Activated CD4-positive, alpha-beta memory T cell treated with anti-CD3 and anti-CD28 coated beads, Interleukin-2, amount 10 ng/mL, durations not matched to agents 7 days and 5 days (primary cell): ENCODE data around the gene ZMIZ1. TPM values are rescaled to one million over a fixed set of nuclear protein-coding genes. Genes with fewer than 3 reads are reported as not detected.
A peak's percentile ranks its signal among the peaks of the same experiment; 100 is the strongest.

Experiments used
- CTCF ChIA-PET: fragments of 350-600 bp; sonication (Branson Sonifier 250); formaldehyde crosslinking; loops from one replicate; lab custom pipeline; 2021; ENCODE audit warnings: antibody characterized with exemption, inconsistent platforms; lab: Charles Lee
- POLR2A ChIA-PET: fragments of 350-600 bp; sonication (Branson Sonifier 250); formaldehyde crosslinking; loops from one replicate; lab custom pipeline; 2021; ENCODE audit warnings: antibody characterized with exemption; lab: Charles Lee
- DNase-seq: peaks from one replicate; pipeline ENCODE4 v3.0.0-alpha.2; 2020
- H3K27ac Mint-ChIP-seq: one replicate; pipeline ENCODE4 v1.8.0; 2021; ENCODE audit warnings: mild to moderate bottlenecking, mixed read lengths
- H3K27me3 Mint-ChIP-seq: one replicate; pipeline ENCODE4 v1.8.0; 2021; ENCODE audit warnings: mixed read lengths
- H3K36me3 Mint-ChIP-seq: one replicate; pipeline ENCODE4 v1.8.0; 2021; ENCODE audit warnings: low read depth, mixed read lengths
- H3K4me1 Mint-ChIP-seq: one replicate; pipeline ENCODE4 v1.8.0; 2021; ENCODE audit warnings: mixed read lengths
- H3K4me3 Mint-ChIP-seq: one replicate; pipeline ENCODE4 v1.8.0; 2021; ENCODE audit warnings: mild to moderate bottlenecking, mixed read lengths
- H3K9me3 Mint-ChIP-seq: one replicate; pipeline ENCODE4 v1.8.0; 2021; ENCODE audit warnings: mixed read lengths
- total RNA-seq, 2 experiments: library from RNA; stranded (reverse); gene quantifications; one replicate each; pipeline ENCODE4 v1.2.3, GENCODE V29; 2021

Gene ZMIZ1
- total RNA-seq, 2 experiments from 2014 or later: 46.9 to 47.0 TPM

DNA sequence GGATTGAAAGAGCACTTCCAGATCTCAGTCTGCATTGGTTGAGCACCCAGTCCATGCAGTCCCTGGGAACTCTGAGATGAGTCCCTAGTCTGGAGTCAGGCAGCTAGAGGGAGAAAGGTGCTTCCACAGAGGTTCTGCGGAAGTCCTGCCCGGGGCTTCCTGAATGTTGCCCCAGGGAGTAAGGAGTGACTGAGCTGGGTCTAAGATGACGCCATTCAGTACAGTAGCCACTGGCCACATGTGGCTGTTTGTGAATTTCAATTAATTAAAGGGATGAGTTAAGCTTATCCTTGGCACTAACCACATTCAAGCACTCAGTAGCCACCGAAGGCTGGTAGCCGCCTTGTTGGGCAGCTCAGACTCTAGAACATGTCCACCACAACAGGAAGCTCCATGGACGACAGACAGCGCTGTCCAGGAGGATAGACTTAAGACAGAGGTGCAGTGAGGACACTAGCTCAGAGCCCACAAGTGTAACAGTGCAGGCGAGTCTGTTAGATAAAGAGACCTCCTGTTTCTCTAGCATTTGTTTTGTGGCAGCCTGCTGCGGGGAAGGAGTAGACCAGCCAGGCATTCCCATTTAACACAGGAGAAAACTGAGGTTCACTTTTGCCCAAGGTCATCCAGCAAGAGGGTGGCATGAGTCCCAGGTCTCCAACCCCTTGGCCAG lies 176.9 kb downstream of the ZMIZ1 start:
- CTCF ChIA-PET: interaction anchor here (0.7 to 1.4 kb wide), 2 partner anchors 41 to 46 kb away, joined by 3 to 4 read pairs; no protein-coding TSS in a partner anchor
- no peaks in the 10 kb centered on the region for H3K27me3 Mint-ChIP-seq

DNA sequence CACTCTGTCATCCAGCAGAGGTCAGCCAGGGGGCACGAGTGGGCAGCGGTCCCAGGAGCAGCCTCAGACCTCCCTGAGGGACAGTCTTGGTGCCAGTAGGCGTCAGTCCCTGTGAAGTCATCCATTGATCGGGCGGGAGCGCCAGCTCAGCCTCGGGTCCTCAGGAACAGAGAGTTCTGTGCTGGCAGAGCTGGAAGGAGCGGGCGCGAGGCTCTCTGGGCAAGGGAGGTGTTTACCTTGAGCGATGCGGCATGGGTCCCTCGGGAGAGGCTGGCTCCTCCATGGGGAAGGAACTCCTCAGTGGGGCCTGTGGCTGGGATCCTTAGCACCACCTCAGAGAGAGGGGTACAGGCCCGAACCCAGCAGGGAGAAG lies 177.4 kb downstream of the ZMIZ1 start:
- Mint-ChIP-seq H3K4me3 (no peak overlapping the region), H3K27ac (peak overlapping the region; percentile 96), H3K27me3 (no peaks in the 10 kb centered on the region), H3K36me3 (peaks cover 23% of the 10 kb centered on the region), H3K9me3 (no peaks in the 10 kb centered on the region), H3K4me1 (peaks cover 80% of the 10 kb centered on the region)
- CTCF ChIA-PET: interaction anchor here (1.4 kb wide), 1 partner anchor 40 kb away, joined by 4 read pairs; no protein-coding TSS in a partner anchor
- POLR2A ChIA-PET: interaction anchor here (2.3 to 5.4 kb wide), 2 partner anchors 77 to 101 kb away, joined by 6 to 36 read pairs; partner anchors contain the start of gene PPIF
- DNase-seq: no peak

More for the DNA sequence above, 176.9 kb downstream of the ZMIZ1 start:
- Mint-ChIP-seq H3K9me3 (no peaks in the 10 kb centered on the region), H3K4me3 (peak overlapping the region; percentile 89), H3K4me1 (peaks cover 80% of the 10 kb centered on the region), H3K27ac (peak overlapping the region; percentile 96), H3K36me3 (peaks cover 23% of the 10 kb centered on the region)
- no peak for DNase-seq
- POLR2A ChIA-PET: interaction anchor here (0.8 to 5.4 kb wide), 5 partner anchors 12 to 102 kb away, joined by 3 to 50 read pairs (median 6); partner anchors contain the start of gene PPIF

DNA sequence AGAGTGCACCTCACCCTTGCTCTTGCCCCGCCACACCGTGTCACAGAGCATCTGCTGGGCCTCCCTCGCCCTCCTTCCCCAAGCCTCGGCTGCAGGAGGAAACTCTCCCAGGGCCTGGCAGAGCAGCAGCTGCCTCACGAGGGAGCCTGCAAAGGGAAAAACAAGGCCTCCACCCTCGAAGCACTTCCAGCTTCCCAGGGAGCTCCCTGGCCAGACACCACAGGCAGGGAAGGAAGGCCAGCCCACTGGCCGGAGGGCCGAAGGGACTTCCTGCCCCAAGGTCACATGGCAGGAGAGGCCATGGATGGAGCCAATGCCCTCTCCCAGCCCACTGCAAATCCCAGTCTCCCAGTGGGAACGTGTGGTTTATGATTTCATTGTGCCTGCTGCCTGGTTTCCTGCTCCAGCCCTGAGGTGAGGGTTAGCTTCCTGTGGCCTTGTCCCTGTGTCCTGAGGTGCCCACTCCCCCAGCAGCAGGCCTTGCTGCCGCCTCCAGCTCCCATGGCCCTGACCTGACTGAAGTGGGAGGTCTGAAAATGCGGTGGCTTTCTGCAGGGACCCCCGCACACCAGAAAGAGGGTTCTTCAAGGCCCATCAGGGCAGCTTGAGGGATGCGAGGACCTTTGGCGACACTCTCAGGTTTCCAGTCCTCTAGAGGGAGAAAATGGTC lies 178.0 kb downstream of the ZMIZ1 start:
- Mint-ChIP-seq H3K27me3 (no peaks in the 10 kb centered on the region), H3K4me1 (peaks cover 80% of the 10 kb centered on the region), H3K9me3 (no peaks in the 10 kb centered on the region), H3K27ac (no peak overlapping the region), H3K4me3 (no peak overlapping the region), H3K36me3 (peaks cover 23% of the 10 kb centered on the region)
- ChIA-PET POLR2A (no interaction called here), CTCF (interaction anchor here (0.6 to 1.4 kb wide), 2 partner anchors 40 to 221 kb away, joined by 4 to 5 read pairs; no protein-coding TSS in a partner anchor)
- no peak for DNase-seq

DNA sequence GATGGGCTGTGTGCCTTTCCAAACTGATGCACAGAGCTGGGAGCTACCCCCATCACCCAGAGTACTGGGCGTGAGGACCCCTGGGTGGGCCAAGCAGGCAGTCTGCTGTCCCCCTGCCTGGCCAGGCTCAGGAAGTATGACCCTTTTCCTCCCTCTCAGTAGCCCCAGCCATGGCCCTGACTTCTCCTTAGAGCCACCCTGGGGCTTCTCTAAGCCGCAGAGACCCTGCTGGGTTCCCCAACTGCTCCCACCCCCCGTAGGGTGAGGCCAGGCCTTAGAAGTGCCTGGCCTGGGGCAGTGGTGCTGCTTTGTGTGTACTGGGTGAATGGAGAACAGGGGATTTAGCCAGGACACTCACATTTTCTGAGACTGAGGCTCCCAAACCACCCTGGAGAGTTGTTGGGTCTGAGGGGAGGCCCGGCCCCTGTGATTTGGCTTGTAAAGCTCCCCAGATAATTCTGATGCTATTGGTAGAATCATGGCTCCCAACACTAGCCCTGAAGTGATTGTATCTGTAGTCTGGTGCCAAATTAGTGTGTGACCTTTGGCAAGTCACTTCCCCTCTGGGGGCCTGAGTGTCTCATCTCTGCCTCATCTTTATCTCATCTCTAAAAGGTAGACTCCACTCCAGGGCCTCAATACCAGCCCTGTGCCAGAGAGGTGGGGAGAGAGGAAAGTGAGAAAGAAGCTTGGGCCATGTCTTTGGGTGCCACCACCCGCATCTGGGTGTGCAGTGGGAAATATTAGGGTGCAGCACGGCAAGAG lies 178.8 kb downstream of the ZMIZ1 start:
- POLR2A ChIA-PET: interaction anchor here (0.8 to 2.6 kb wide), 4 partner anchors 8 to 75 kb away, joined by 3 to 11 read pairs (median 3); no protein-coding TSS in a partner anchor
- Mint-ChIP-seq H3K4me3 (no peak overlapping the region), H3K36me3 (peaks cover 23% of the 10 kb centered on the region), H3K4me1 (peaks cover 76% of the 10 kb centered on the region), H3K27ac (peak overlapping the region; percentile 65), H3K9me3 (no peaks in the 10 kb centered on the region), H3K27me3 (no peaks in the 10 kb centered on the region)
- CTCF ChIA-PET: no interaction called here
- DNase-seq: no peak

DNA sequence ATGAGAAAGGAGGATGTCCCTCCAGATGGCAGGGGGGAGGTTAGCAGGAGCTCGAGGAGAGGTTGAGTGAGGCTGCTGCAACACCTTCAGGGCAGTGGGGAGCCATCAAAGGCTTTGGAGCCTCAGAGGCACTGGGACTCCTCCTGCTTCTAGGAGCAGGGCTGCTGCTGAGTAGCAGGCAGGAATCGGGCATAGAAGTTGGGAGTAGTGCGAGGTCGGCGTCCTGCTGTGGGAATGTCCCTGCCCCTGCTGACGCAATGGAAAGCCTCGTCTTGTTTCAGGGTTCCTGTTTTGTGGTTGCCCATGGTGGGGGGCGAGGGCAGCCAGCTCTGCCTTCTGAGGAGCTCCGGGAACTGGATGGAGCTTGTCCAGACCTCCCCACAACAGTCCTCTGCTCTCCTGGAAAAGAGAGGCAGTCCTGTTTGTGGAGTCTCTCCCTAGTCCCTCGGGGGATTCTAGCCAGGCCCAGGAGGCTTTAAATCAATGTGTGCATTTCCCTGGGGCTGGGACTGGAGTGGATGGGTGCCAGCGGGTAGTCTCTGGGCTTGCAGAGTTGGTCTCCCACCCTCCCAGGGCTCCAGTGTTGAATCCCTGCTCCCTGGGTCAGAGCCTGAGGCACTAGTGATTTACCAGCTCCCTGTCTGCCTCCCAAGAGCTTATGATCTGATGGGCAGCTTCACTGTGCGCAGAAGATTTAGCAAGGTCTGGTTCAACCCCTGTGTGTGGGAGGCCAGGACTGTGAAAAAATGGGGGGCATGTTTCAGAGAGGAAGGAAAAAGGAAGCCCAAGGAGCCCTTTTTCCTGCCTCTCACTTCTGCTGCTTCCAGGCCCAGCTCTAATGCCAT lies 179.8 kb downstream of the ZMIZ1 start:
- Mint-ChIP-seq H3K27me3 (no peaks in the 10 kb centered on the region), H3K9me3 (no peaks in the 10 kb centered on the region), H3K27ac (peak overlapping the region; percentile 70), H3K36me3 (peaks cover 23% of the 10 kb centered on the region), H3K4me3 (peak overlapping the region; percentile 26), H3K4me1 (peaks cover 79% of the 10 kb centered on the region)
- ChIA-PET POLR2A (interaction anchor here (0.5 to 2.6 kb wide), 7 partner anchors 9 to 112 kb away, joined by 3 to 11 read pairs (median 3); no protein-coding TSS in a partner anchor), CTCF (interaction anchor here (1.2 to 1.4 kb wide), 2 partner anchors 53 to 126 kb away, joined by 3 to 4 read pairs; no protein-coding TSS in a partner anchor)
- no peak for DNase-seq

DNA sequence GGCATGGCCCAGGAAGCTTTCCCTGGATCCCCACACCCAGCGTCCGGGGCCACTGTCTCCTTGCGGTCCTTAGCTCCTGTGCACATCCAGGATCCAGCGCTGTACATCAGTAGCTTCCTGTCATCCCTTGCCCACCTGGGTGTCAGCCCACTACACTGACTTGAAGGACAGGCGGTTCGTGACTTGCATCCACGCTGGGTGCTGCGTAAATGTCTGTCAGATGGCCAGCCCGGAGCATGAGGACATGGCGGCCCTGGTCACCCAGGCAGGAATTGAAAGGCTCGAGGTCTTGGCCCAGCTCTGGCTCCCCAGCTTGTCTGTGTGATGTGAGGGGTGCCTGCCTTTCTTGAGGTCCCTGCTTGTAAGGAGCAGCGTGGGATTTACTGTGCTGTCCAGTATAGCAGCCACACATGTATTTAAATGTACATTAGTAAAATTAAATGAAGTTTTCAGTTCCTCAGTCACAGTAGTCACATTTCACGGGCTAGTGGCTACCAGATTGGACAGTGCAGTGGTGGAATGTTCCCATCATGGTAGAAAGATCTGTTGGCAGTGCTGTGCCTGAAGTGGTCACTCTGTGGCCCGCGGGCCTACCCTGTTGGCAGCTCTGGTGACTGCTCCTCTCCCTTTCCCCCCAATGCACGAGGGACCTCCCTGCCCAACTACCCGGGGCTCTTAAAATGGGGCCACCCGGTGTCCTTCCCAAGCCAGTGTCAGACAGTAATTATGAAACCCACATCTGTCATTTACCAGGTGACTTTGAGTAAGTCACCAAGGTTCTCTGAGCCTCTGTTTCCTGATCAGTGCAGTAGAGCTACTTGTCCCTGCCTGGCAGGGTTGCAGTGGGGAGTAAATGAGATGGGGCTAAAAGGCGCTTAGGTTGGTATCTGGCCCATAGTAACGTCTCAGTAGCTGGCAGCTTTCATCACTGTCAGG lies 180.7 kb downstream of the ZMIZ1 start:
- Mint-ChIP-seq H3K27ac (peak overlapping the region; percentile 70), H3K4me3 (peak overlapping the region; percentile 3), H3K36me3 (peaks cover 18% of the 10 kb centered on the region), H3K9me3 (no peaks in the 10 kb centered on the region), H3K27me3 (no peaks in the 10 kb centered on the region), H3K4me1 (peaks cover 74% of the 10 kb centered on the region)
- CTCF ChIA-PET: interaction anchor here (1.0 to 1.4 kb wide), 3 partner anchors 54 to 125 kb away, joined by 3 to 4 read pairs (median 3); no protein-coding TSS in a partner anchor
- POLR2A ChIA-PET: interaction anchor here (0.9 to 2.6 kb wide), 7 partner anchors 8 to 99 kb away, joined by 3 to 11 read pairs (median 4); no protein-coding TSS in a partner anchor
- DNase-seq: peak; percentile 43

DNA sequence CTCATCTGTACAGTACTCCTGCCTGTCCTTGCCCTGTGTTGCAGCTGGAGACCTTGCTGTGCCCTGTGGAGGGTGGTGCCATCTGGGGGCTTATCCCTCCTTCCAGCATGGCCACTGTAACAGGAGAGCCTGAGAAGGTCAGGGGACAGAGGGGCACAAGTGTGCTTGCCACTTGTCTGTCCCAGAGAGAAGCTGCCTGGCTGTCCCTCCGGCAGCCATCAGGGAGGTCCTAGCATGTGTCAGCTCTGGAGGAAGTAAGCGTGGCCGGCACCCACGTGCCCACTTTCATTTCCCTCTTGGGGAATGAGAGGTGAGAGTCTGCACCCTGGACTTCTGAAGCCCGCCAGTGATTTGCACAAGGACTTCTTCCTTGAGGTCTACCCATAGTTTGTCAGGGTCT lies 181.5 kb downstream of the ZMIZ1 start:
- no peak for DNase-seq
- H3K4me1 Mint-ChIP-seq: peaks cover 66% of the 10 kb centered on the region
- peaks cover 10% of the 10 kb centered on the region for H3K36me3 Mint-ChIP-seq
- no peaks in the 10 kb centered on the region for H3K27me3 Mint-ChIP-seq
- peak overlapping the region; percentile 70 for H3K27ac Mint-ChIP-seq
- H3K4me3 Mint-ChIP-seq: no peak overlapping the region
- ChIA-PET POLR2A (interaction anchor here (1.1 to 2.6 kb wide), 7 partner anchors 9 to 98 kb away, joined by 3 to 11 read pairs (median 5); no protein-coding TSS in a partner anchor), CTCF (interaction anchor here (1.0 to 1.2 kb wide), 2 partner anchors 55 to 98 kb away, joined by 3 read pairs; no protein-coding TSS in a partner anchor)
- no peaks in the 10 kb centered on the region for H3K9me3 Mint-ChIP-seq

DNA sequence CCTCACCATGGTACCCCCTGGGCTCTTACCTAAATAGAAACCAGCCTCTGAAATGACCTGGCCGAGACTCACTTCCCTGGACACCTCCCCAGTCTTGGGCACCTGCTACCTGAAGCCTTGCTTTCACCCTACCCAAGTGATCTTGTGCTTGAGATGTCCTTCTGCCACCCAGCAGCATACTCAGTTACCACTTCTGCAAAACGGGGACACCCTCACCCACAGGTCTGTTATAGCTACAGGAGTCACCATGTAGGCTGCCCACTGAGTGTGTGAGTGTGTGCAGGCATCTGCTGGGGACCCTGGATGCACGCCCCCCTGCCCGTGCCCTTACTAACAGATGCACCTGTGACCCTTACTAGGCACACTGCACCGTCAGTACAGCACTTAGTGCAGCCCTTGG lies 183.7 kb downstream of the ZMIZ1 start:
- H3K4me1 Mint-ChIP-seq: peaks cover 52% of the 10 kb centered on the region
- H3K4me3 Mint-ChIP-seq: no peak overlapping the region
- no peaks in the 10 kb centered on the region for H3K27me3 Mint-ChIP-seq
- POLR2A ChIA-PET: interaction anchor here (1.0 to 1.4 kb wide), 2 partner anchors 9 to 32 kb away, joined by 4 to 5 read pairs; no protein-coding TSS in a partner anchor
- no peak for DNase-seq
- H3K36me3 Mint-ChIP-seq: no peaks in the 10 kb centered on the region
- H3K27ac Mint-ChIP-seq: no peak overlapping the region
- no peaks in the 10 kb centered on the region for H3K9me3 Mint-ChIP-seq
- CTCF ChIA-PET: no interaction called here

DNA sequence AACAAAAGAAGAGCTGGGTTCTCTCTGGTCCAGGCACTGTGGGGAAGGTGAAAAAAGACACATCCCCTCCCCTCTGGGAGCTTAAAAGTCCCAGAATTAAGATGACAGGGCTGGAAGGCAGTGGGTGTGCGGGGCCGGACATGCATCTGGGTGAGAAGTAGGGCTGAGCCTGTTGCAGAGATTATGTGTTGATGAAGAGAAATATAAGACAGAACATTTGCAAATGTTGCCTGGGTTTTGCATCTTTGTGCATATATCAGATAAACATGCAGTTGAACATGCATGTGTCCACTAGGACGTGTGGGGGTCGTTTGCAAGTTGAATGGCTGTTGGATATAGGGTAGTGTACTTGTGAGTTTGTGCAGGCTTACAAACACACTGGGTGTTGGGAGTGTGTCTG lies 184.2 kb downstream of the ZMIZ1 start:
- no peak for DNase-seq
- no peak overlapping the region for H3K27ac Mint-ChIP-seq
- H3K27me3 Mint-ChIP-seq: no peaks in the 10 kb centered on the region
- ChIA-PET CTCF (no interaction called here), POLR2A (interaction anchor here (1.0 to 1.4 kb wide), 2 partner anchors 9 to 31 kb away, joined by 4 to 5 read pairs; no protein-coding TSS in a partner anchor)
- H3K4me3 Mint-ChIP-seq: no peak overlapping the region
- peaks cover 47% of the 10 kb centered on the region for H3K4me1 Mint-ChIP-seq
- no peaks in the 10 kb centered on the region for H3K9me3 Mint-ChIP-seq
- H3K36me3 Mint-ChIP-seq: no peaks in the 10 kb centered on the region

DNA sequence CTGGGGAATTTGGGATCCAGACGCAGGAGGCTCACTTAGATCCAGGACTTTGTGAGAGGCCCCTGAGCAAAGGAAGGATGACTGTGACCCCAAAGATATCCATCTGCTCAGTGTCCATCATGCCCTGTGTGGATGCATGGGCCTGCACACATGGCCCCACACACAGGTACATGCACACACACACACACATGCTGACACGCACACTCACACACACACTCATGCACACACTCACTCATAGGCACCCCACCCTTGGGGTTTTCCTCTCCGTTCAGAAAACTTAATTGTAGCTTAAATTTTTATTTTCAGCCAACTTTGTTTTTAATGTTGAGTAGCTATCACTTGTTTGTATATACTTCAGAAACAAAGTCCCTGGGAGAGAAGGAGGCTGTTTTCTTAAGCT lies 184.9 kb downstream of the ZMIZ1 start:
- POLR2A ChIA-PET: no interaction called here
- CTCF ChIA-PET: no interaction called here
- Mint-ChIP-seq H3K9me3 (no peaks in the 10 kb centered on the region), H3K27ac (no peak overlapping the region), H3K27me3 (no peaks in the 10 kb centered on the region), H3K4me3 (no peak overlapping the region), H3K4me1 (peaks cover 40% of the 10 kb centered on the region), H3K36me3 (no peaks in the 10 kb centered on the region)
- no peak for DNase-seq
